ENCODE measurements around the gene PCDH9.

Gene PCDH9

GRCh38 chr13:66914155-66914554 is 316.0 kb downstream of the PCDH9 start:
- no peak for DNase-seq (ENCODE audit: low read depth)
- H3K4me3 ChIP-seq (ENCODE audit: control insufficient read depth, low read depth, low read length), result no peak overlapping the region
- no peak for TF ChIP-seq CTCF (conservative IDR thresholded peaks at IDR 0.05; ENCODE audit: control insufficient read depth, insufficient read depth, low read depth, low read length)

DNA sequence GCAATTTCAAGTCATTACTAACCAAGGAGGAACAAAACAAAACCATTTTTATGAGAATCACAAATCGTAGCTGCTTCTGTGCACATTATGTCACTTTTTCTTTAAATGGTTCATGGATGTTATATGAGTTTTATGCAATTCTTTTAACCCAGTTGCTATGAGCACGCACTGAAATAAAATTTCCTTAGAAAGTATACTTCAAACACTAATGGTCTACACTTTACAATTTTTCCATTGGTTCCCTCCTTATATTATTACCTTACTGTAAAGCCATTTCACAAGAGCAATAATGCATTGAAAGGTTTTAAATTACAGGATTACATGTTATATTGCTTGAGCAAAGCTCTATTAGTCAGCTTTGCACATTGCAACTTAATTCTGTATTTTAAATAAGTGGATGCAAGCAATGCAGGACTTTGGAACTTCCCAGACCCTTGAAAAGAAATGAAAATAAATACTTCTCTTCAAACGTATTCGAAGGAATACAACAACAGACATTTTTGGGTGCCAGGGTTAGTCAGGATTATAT is 318.7 kb downstream of the PCDH9 start:
- no peak for DNase-seq (ENCODE audit: low read depth)
- TF ChIP-seq CTCF (conservative IDR thresholded peaks at IDR 0.05; ENCODE audit: control insufficient read depth, insufficient read depth, low read depth, low read length), result no peak
- H3K4me3 ChIP-seq (ENCODE audit: control insufficient read depth, low read depth, low read length), result no peak overlapping the region

DNA sequence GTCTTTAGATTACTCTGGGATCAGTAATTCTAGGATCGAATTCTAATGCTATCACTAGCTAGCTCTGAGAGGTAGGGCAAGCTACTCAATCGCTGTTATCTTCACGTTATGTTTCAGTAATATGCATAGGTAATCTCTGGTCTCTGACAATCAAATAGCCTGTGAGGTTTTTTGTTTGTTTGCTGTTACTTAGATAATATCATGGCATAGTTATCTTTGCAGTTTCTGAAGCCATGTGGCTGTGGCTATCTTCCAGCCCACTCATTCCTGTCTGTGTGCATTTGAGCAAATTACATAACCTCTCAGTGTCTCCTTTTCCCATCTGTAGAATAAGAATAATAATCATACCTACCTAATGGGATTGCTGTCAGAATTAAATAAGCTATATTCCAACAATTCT is 330.2 kb downstream of the PCDH9 start:
- DNase-seq (ENCODE audit: low read depth), result no peak
- no peak overlapping the region for H3K4me3 ChIP-seq (ENCODE audit: control insufficient read depth, low read depth, low read length)
- no peak for TF ChIP-seq CTCF (conservative IDR thresholded peaks at IDR 0.05; ENCODE audit: control insufficient read depth, insufficient read depth, low read depth, low read length)

DNA sequence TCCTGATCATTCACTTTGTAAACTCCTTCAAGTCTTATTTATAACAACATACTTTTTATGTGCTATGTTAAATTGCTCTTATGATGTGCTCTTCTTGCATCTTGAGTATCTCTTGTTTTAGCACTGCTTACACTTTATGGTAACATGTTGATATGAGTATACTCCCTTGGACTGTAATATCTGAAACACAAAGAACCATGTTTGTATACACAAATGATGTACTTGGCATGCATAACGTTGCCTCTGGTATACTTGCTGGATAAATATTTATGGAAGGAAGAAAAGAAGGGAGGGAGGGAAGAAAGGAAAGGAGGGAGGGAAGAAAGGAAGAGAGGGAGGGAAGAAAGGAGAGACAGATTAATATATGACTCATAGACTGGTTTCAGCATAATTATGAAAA is 333.2 kb downstream of the PCDH9 start:
- DNase-seq (ENCODE audit: low read depth), result no peak
- TF ChIP-seq CTCF (conservative IDR thresholded peaks at IDR 0.05; ENCODE audit: control insufficient read depth, insufficient read depth, low read depth, low read length), result no peak
- no peak overlapping the region for H3K4me3 ChIP-seq (ENCODE audit: control insufficient read depth, low read depth, low read length)

- H3K4me3 ChIP-seq (ENCODE audit: control insufficient read depth, low read depth, low read length), result no peak overlapping the region
- no peak for DNase-seq (ENCODE audit: low read depth)
- no peak for TF ChIP-seq CTCF (conservative IDR thresholded peaks at IDR 0.05; ENCODE audit: control insufficient read depth, insufficient read depth, low read depth, low read length)
These were observed 334.4 kb downstream of the PCDH9 start for GRCh38 chr13:66895780-66896179.

DNA sequence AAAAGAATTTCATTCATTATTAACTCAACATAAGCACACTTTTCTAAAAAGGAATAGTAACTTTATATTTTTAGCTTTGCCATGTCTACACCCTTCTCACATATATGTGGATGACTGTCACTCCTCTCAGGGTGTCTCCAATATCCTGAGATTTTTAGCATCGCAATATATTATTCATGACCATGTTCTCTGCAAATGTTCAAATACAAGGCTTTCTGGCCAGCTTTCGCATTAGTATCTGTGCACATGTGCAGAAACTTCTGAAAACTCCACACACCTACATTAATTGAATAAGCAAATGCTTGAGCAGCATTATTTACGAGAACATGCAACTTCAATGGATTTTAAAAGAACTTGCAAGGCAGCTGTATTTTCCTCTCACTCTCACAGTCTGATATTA is 334.8 kb downstream of the PCDH9 start:
- no peak overlapping the region for H3K4me3 ChIP-seq (ENCODE audit: control insufficient read depth, low read depth, low read length)
- no peak for DNase-seq (ENCODE audit: low read depth)
- TF ChIP-seq CTCF (conservative IDR thresholded peaks at IDR 0.05; ENCODE audit: control insufficient read depth, insufficient read depth, low read depth, low read length), result no peak

GRCh38 chr13:66888698-66889097 is 341.4 kb downstream of the PCDH9 start:
- no peak for TF ChIP-seq CTCF (conservative IDR thresholded peaks at IDR 0.05; ENCODE audit: control insufficient read depth, insufficient read depth, low read depth, low read length)
- no peak overlapping the region for H3K4me3 ChIP-seq (ENCODE audit: control insufficient read depth, low read depth, low read length)
- DNase-seq (ENCODE audit: low read depth), result peak; percentile 1
